DOHH2 (cell line): ENCODE results near the gene TMEM171.

ENCODE experiments used
- H3F3A ChIP-seq: fragments of 200-600 bp; sonication (generic), shearing (Covaris generic); 2 replicates; pipeline ENCODE4 v1.6.0; 2016; ENCODE audit warnings: antibody characterized with exemption, mild to moderate bottlenecking; ENCODE audit not compliant: control insufficient read depth, insufficient read depth
- H3K27ac ChIP-seq: fragments of 200-600 bp; sonication (generic); 2 replicates; pipeline ENCODE4 v1.5.1; 2014; ENCODE audit warnings: low read depth, mild to moderate bottlenecking, low read length, moderate library complexity
- H3K27me3 ChIP-seq: fragments of 200-600 bp; sonication (generic); 2 replicates; pipeline ENCODE4 v1.6.1; 2014; ENCODE audit warnings: mild to moderate bottlenecking, low read length, mixed read lengths; ENCODE audit not compliant: control insufficient read depth
- H3K36me3 ChIP-seq: fragments of 200-600 bp; sonication (generic); 2 replicates; pipeline ENCODE4 v1.6.1; 2014; ENCODE audit warnings: mild to moderate bottlenecking, low read length, moderate library complexity, mixed read lengths; ENCODE audit not compliant: control insufficient read depth
- H3K4me1 ChIP-seq: fragments of 200-600 bp; sonication (generic); 2 replicates; pipeline ENCODE4 v1.6.1; 2014; ENCODE audit warnings: mild to moderate bottlenecking, low read length, mixed read lengths; ENCODE audit not compliant: control insufficient read depth
- H3K4me2 ChIP-seq: fragments of 200-600 bp; sonication (generic); 2 replicates; pipeline ENCODE4 v1.6.0; 2014; ENCODE audit warnings: mild to moderate bottlenecking, low read length, moderate library complexity
- H3K4me3 ChIP-seq: fragments of 200-600 bp; sonication (generic); 2 replicates; pipeline ENCODE4 v1.5.1; 2014; ENCODE audit warnings: mild to moderate bottlenecking, low read length, mixed read lengths
- H3K79me2 ChIP-seq: fragments of 200-600 bp; sonication (generic); 2 replicates; pipeline ENCODE4 v1.6.1; 2014; ENCODE audit warnings: mild to moderate bottlenecking, low read length, mixed read lengths; ENCODE audit not compliant: control insufficient read depth
- H3K9me2 ChIP-seq: fragments of 200-600 bp; sonication (generic); replicated peaks from 2 replicates; pipeline ENCODE4 v1.6.1; 2014; ENCODE audit warnings: mild to moderate bottlenecking, low read length, mixed read lengths; ENCODE audit not compliant: control insufficient read depth
- H3K9me3 ChIP-seq: fragments of 200-600 bp; sonication (generic); 2 replicates; pipeline ENCODE4 v1.6.1; 2014; ENCODE audit warnings: antibody characterized with exemption, low read length, mixed read lengths; ENCODE audit not compliant: control insufficient read depth, insufficient read depth
- H4K20me1 ChIP-seq: fragments of 200-600 bp; sonication (generic); 2 replicates; pipeline ENCODE4 v1.6.0; 2014; ENCODE audit warnings: low read depth, mild to moderate bottlenecking, antibody characterized with exemption, low read length, moderate library complexity; ENCODE audit not compliant: control insufficient read depth, insufficient read depth
- EZH2phosphoT487 ChIP-seq: fragments of 200-600 bp; sonication (generic); IDR thresholded peaks from 2 replicates; pipeline ENCODE4 v1.6.1; 2017; ENCODE audit warnings: borderline replicate concordance, mild to moderate bottlenecking, antibody characterized with exemption, low read length, moderate library complexity, mixed read lengths
- TF ChIP-seq, protein P1 (sequence below): fragments of 200-600 bp; sonication (generic); IDR thresholded peaks from one replicate; pipeline ENCODE4 v1.5.1; 2014; ENCODE audit warnings: antibody characterized with exemption, mild to moderate bottlenecking, low read depth, low read length; ENCODE audit not compliant: poor library complexity, severe bottlenecking

TMEM171 gene

DNA sequence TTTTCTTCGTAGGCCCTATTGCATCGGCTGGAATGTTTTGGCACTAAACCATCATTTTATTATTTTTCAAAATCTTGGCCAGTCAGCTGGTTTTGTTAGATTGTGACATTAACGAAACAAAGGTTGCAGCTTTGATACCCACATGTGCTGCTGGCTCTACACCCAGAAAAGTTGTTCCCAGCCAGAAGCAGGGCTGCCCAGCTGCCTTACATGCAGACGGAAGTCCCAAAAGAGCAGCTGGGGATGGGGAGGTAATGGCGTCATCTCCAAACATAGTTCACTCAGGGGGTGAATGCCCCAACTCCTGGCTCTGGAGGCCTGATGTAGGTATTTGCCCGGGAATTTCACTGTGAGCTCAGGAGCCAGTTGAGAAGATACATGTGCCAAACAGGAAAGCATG, 23.3 kb downstream of the TMEM171 start:
- no peaks in the 10 kb centered on the region for H3K27me3 ChIP-seq
- no peak for TF ChIP-seq EZH2phosphoT487
- TF ChIP-seq, protein P1, sequence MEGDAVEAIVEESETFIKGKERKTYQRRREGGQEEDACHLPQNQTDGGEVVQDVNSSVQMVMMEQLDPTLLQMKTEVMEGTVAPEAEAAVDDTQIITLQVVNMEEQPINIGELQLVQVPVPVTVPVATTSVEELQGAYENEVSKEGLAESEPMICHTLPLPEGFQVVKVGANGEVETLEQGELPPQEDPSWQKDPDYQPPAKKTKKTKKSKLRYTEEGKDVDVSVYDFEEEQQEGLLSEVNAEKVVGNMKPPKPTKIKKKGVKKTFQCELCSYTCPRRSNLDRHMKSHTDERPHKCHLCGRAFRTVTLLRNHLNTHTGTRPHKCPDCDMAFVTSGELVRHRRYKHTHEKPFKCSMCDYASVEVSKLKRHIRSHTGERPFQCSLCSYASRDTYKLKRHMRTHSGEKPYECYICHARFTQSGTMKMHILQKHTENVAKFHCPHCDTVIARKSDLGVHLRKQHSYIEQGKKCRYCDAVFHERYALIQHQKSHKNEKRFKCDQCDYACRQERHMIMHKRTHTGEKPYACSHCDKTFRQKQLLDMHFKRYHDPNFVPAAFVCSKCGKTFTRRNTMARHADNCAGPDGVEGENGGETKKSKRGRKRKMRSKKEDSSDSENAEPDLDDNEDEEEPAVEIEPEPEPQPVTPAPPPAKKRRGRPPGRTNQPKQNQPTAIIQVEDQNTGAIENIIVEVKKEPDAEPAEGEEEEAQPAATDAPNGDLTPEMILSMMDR: no peak

DNA sequence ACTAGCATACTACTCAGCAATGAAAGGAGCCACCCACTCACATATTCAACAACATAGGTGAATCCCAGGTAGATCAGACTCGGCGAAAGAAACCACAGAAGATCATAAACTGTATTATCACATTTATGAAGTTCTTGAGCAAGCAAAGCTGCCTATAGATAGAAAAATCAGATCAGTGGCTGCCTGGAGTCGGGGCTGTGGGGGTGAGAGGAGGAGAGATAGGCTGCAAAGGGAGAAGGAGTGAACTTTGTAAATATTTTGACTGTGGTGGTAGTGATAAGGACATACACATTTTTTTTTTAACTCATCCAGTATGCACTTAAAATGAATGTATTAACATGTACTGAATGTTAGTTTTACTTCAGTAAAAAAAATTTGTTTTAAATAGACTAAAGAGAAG, 29.2 kb downstream of the TMEM171 start:
- no peaks in the 10 kb centered on the region for H3K27me3 ChIP-seq
- no peak overlapping the region for H3K4me3 ChIP-seq
- H3K9me3 ChIP-seq: no peaks in the 10 kb centered on the region
- TF ChIP-seq, protein P1: no peak
- TF ChIP-seq EZH2phosphoT487: no peak
- no peak overlapping the region for H3K4me2 ChIP-seq
- no peaks in the 10 kb centered on the region for H3F3A ChIP-seq
- no peaks in the 10 kb centered on the region for H3K36me3 ChIP-seq
- H3K9me2 ChIP-seq: no peaks in the 10 kb centered on the region
- no peak overlapping the region for H3K27ac ChIP-seq
- no peaks in the 10 kb centered on the region for H4K20me1 ChIP-seq
- peaks cover 45% of the 10 kb centered on the region for H3K4me1 ChIP-seq
- H3K79me2 ChIP-seq: no peaks in the 10 kb centered on the region

More for the DNA sequence above, 23.3 kb downstream of the TMEM171 start:
- no peak overlapping the region for H3K4me2 ChIP-seq
- no peaks in the 10 kb centered on the region for H3K9me2 ChIP-seq
- no peaks in the 10 kb centered on the region for H3K36me3 ChIP-seq
- no peak overlapping the region for H3K4me3 ChIP-seq
- no peaks in the 10 kb centered on the region for H4K20me1 ChIP-seq
- H3F3A ChIP-seq: no peaks in the 10 kb centered on the region
- H3K9me3 ChIP-seq: no peaks in the 10 kb centered on the region
- H3K79me2 ChIP-seq: no peaks in the 10 kb centered on the region
- peaks cover 8% of the 10 kb centered on the region for H3K4me1 ChIP-seq
- no peak overlapping the region for H3K27ac ChIP-seq

DNA sequence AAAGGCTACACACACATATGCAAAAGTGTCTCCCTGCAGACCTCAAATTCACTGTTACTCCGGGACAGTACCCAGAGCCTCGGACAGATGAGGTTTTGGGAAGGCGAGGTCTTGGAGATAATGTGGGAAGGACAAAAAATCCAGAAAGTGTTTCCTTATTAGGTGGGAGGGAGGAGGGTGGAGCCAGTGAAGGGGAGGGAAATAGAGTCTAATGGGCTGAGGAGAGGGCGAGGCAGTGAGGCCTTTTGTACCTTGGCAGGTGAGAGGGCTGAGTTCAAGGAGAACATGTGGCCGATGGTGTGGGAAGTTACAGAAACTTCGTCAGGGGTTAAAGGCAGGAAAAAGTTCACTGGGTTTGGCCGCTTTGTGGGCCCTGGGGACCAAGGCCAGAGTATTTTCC, 30.5 kb downstream of the TMEM171 start:
- no peaks in the 10 kb centered on the region for H3K27me3 ChIP-seq
- H3K4me3 ChIP-seq: no peak overlapping the region
- no peaks in the 10 kb centered on the region for H3K9me3 ChIP-seq
- H3K4me2 ChIP-seq: no peak overlapping the region
- H3K27ac ChIP-seq: no peak overlapping the region
- no peaks in the 10 kb centered on the region for H3K79me2 ChIP-seq
- H3F3A ChIP-seq: 0 out of 2 replicates have a peak, but pooled peaks cover 5% of the 10 kb centered on the region
- no peaks in the 10 kb centered on the region for H4K20me1 ChIP-seq
- H3K4me1 ChIP-seq: peaks cover 54% of the 10 kb centered on the region
- no peak for TF ChIP-seq EZH2phosphoT487
- TF ChIP-seq, protein P1: no peak
- no peaks in the 10 kb centered on the region for H3K36me3 ChIP-seq
- no peaks in the 10 kb centered on the region for H3K9me2 ChIP-seq
